SKM-1 treated with dmso at 0.1 percent for 144 hours (cell line): ENCODE results near the gene PLCG2.
A peak's percentile ranks its signal among the peaks of the same experiment; 100 is the strongest.
"Not testable (repeated sequence)": the region's sequence is repeated elsewhere in the genome, so short reads cannot be mapped to it uniquely, and the experiment has no call there.

ENCODE experiments used
- DNase-seq: peaks from one replicate; lab custom pipeline; 2025; ENCODE audit not compliant: unreplicated experiment; lab: John Stamatoyannopoulos, UW

PLCG2 gene

GRCh38 chr16:81778861-81779535 is at the start of gene PLCG2:
TSS of gene PLCG2 (plus strand) at chr16:81779291. CDS start at chr16:81785990, 6,699 bp downstream.
- DNase-seq = peak; percentile 65

DNA sequence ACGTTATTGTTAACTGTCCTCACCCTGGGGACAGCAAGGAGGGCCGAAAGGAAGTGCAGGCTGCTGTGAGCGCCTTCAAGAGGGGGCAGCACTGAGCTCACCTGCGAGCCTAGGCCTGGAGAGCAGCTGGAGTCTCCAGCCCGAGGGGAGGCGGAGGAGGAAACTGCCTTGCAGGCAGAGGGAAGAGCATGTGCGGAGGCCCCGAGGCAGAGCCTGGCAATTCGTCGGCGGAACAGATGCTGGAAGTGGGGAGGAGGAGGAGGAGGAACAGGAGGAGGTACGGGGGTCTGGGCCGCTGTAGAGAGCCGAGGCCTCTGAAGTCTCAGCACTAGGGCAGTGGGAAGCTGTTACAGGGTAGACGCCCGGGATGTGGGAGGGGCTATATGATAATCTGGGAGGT is 49.6 kb upstream of the PLCG2 start:
- DNase-seq = no peak

DNA sequence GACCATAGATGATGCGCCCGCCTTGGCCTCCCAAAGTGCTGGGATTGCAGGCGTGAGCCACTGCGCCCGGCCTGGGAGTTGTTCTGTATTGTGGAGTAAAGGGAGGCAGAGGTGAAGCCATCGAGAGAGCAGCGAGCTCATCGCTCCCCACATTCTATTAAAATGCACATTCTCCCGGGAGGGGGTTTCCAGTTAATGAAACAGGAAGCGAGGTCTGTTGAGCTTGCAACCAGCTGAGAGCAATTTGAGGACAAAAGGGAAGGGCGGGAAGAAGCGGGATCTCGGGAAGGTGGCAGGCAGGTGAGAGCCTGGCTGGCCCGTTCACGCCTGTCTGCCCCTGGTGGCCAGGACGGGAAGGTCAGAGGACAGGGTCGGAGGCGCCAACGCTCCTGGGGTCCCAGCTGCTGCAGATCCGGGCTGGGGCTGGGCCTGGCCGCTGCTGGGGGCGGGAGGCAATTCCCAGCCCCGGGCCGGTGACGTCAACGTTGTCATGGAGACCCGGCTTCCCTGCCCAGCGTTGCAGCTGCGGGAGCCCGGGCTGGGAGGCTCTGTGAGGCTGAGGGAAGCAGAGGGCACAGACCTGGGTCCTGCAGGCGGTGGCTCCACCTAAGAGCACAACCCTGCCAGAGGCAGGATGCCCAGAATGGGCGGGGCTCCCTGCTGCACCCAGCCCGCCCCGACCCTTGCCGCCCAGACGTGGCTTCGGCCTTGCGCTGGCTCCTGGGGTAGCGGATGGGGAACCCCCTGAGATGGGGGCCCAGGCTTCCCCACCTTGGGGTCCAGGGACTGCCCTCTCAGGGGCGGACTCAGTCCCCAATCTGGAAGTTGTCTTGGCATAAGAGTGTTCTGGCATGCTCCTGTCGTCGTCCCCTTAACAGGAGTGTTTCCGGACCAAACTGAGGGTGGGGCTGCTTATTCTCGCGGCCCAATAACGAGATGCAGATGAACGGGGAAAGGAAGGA is 48.7 kb upstream of the PLCG2 start:
- peak; percentile 32 for DNase-seq

DNA sequence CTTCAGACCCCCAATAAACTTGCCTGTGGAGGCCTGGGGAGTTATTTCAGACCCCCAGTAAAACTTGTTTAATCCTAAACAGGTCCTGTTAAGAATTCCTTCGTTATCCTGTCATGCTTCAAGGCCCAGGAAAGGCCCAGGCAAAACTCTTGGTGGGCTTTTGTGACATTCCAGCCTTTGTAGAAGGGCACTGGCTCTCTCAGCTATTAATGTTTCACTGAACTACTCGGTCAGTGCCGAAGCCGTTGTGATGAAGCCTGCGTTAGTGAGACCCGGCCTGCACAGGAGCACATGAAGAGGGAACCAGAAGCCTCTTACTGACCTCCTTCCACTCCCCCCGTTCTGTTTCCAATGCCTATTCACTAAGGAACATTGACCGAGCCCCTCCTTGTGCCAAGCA is 47.4 kb upstream of the PLCG2 start:
- no peak for DNase-seq

DNA sequence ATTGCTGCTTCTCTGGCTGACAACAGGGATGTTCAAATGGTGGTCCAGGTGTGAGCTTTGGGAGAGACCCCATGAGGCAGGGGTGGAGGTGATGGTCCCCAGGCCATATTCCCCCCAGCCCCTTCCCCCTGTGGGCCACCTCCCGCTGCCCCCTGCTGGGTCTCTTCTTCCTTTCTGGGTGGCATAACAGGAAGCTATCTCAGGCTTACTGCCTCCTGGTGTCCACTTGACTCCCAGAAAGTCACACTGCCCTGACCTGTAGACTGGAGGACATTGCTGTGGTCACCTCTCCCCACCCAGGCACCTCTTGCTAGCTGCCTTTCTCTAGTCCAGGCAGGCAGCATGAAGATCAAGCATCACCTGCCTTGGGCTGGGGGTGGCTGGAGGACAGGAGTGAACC is 46.4 kb upstream of the PLCG2 start:
- DNase-seq = no peak

DNA sequence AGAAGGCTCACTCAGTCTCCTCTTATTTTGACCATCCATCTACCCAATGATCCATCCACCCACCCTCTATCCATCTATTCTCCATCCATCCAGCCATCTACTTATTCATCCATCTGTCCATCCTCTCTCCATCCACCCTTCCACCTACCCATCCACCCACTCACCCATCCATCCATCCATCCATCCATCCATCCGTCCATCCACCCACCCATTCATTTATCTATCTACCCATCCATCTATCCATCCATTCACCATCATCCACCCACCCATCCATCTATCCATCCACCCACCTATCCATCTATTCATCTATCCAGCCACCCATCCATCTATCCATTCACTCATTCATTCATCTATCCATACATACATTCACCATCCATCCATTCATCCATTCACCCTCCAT is 45.8 kb upstream of the PLCG2 start:
- no peak for DNase-seq

GRCh38 chr16:81734632-81735434 is 44.3 kb upstream of the PLCG2 start:
- DNase-seq = no peak

- DNase-seq = peak; percentile 77
Measured at GRCh38 chr16:81737885-81738536, 41.1 kb upstream of the PLCG2 start.

DNA sequence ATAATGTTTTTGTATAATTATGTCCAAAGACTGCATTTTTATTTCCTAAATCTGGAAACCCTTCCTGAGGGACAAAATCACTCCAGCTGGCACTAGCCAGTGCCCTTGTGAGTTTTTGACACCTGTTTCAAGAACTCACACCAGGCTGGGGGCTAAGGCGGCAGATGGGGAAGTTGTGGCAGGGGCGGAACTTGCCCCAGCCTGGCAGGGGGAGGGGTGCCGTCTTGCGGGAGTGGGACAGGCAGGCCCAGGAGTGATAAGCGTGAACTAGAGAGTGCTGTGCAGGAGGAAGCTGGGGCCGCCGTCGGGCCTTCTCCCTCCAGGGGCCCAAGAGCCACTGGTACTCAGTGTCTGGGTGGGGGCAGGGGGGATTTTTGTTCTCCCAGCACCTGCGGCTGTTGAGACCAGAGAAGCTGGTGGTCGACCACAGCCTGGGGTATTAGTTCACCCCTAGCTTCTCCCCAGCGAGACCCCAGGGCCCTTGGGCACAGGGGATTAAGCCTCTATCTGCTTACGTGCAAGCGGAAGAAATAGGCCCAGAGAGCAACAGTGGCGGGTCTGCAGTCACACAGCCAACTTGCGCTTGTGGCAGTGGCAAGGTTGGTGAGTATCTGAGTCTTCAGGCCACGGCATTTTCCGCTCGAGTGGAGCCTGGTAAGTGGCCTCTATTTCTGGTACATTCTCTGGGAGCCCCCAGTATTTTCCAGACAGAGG is 40.2 kb upstream of the PLCG2 start:
- DNase-seq = peak; percentile 97

DNA sequence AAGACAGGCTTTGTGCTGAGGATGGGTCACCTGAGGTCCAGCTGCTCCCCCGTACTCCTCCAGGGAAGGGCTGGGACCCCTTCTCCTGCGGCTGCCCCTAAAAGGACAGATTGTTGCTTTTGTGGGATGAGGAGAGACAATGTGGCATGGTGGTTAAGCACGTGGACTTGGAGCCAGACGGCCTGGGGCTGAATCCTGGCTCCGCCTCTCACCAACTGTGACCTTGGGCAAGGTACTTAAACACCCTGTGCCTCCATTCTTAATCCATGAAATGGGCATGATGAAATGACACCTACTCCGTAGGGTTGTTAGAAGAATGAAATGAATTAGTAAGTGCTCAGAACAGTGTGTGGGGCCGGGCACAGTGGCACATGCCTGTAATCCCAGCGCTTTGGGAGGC is 39.6 kb upstream of the PLCG2 start:
- no peak for DNase-seq

GRCh38 chr16:81740169-81740568 is 38.9 kb upstream of the PLCG2 start:
- DNase-seq = no peak

GRCh38 chr16:81741430-81741770 is 37.7 kb upstream of the PLCG2 start:
- not testable (repeated sequence) for DNase-seq

DNA sequence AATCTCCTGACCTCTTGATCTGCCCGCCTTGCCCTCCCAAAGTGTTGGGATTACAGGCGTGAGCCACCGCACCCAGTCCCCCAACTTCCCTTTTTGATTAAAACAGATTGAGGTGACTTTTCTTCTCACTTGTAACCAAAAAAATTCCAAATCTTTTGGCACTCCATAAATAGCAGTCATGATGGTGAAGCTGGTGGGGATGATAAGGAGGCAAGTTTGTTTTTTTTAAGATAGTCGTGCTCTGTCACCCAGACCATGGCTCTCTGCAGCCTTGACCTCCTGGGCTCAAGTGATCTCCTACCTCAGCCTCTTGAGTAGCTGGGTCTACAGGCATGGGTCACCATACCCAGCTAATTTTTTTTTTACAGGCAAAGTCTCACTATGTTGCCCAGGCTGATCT is 34.7 kb upstream of the PLCG2 start:
- DNase-seq = no peak

GRCh38 chr16:81744911-81745310 is 34.2 kb upstream of the PLCG2 start:
- DNase-seq = no peak

- DNase-seq = peak; percentile 22
Measured at GRCh38 chr16:81745704-81746558, 33.2 kb upstream of the PLCG2 start.

DNA sequence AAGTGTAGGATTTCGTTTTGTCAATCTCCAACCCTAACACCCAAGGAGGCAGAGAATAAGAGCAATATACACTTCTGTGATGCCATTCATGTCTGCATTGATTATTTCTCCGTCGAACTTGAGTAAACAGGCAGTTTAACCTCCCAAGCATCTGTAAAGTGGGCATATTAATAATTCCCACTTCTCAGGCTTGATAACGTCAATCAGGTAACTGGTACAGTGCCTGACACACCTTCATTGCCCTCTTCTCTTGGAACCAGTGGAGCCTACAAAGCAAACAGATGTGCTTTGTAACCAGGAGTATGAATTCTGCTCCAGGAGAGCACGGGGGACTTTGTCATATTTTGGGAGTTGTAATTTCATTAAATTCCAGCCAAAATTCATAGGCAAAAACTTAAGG is 32.5 kb upstream of the PLCG2 start:
- no peak for DNase-seq

GRCh38 chr16:81748476-81749198 is 30.5 kb upstream of the PLCG2 start:
- DNase-seq = no peak

- DNase-seq = peak; percentile 96
Measured at GRCh38 chr16:81752225-81752875, 26.7 kb upstream of the PLCG2 start.
